ENCODE measurements around the gene TNFRSF14. TPM values are rescaled to one million over a fixed set of nuclear protein-coding genes. Genes with fewer than 3 reads are reported as not detected.
A peak's percentile ranks its signal among the peaks of the same experiment; 100 is the strongest.

TNFRSF14 gene
- total RNA-seq, 1 experiment from 2014 or later = 1.5 TPM

DNA sequence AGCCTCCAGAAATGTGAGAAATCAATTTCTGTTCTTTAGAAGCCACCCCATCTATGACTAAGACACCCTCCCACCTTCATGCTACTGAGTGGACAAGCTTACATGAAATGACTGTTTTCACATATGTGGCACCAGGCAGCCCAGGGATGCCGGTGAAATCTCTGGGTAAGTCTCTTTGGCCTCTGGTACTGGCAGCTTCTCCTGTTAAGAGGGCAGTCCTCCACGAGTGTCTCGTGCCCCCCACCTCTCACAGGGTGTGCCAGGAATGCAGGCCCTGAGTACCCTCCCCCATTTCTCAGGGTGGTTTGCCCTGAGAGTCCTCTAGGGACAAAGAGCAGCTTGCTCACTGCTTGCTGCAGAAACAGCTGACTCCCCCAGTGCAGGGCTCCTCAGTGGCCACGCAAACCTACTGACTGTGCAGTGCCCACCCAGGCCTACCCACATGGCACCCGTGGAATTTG is 27.2 kb downstream of the TNFRSF14 start:
- CTCF ChIA-PET = no interaction called here
- H3K4me1 Mint-ChIP-seq (ENCODE audit: low read depth, unreplicated experiment) = no peaks in the 10 kb centered on the region
- H3K9me3 Mint-ChIP-seq (ENCODE audit: unreplicated experiment) = no peaks in the 10 kb centered on the region
- no peaks in the 10 kb centered on the region for H3K27me3 Mint-ChIP-seq (ENCODE audit: insufficient read depth, unreplicated experiment)
- intact Hi-C loops (cut with micrococcal nuclease; ENCODE audit: unreplicated experiment) = no loop called here
- POLR2A ChIA-PET = no interaction called here
- no TSS peak for BruUV-seq (replicated peaks)
- DNase-seq = no peak
- TF ChIP-seq, protein P1, sequence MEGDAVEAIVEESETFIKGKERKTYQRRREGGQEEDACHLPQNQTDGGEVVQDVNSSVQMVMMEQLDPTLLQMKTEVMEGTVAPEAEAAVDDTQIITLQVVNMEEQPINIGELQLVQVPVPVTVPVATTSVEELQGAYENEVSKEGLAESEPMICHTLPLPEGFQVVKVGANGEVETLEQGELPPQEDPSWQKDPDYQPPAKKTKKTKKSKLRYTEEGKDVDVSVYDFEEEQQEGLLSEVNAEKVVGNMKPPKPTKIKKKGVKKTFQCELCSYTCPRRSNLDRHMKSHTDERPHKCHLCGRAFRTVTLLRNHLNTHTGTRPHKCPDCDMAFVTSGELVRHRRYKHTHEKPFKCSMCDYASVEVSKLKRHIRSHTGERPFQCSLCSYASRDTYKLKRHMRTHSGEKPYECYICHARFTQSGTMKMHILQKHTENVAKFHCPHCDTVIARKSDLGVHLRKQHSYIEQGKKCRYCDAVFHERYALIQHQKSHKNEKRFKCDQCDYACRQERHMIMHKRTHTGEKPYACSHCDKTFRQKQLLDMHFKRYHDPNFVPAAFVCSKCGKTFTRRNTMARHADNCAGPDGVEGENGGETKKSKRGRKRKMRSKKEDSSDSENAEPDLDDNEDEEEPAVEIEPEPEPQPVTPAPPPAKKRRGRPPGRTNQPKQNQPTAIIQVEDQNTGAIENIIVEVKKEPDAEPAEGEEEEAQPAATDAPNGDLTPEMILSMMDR (IDR thresholded peaks at IDR 0.05; ENCODE audit: insufficient read depth in 1 of 2, low read depth in 1 of 2, low read length in 1 of 2, severe bottlenecking in 1 of 2, unreplicated experiment in 1 of 2) = no peak
- Histone ChIP-seq H3K4me1 (peaks cover 6% of the 10 kb centered on the region; the same call in 1 of the 2 replicates), H3K4me3 (ENCODE audit: low read depth, low read length) (no peak overlapping the region), H3K27me3 (replicated peaks; ENCODE audit: control insufficient read depth, insufficient read depth, low read length) (no peaks in the 10 kb centered on the region), H3K9me3 (no peaks in the 10 kb centered on the region), H3K36me3 (ENCODE audit: control insufficient read depth, insufficient read depth, low read length) (no peaks in the 10 kb centered on the region)
- H3K27ac Mint-ChIP-seq (ENCODE audit: unreplicated experiment) = no peak overlapping the region
- H3K36me3 Mint-ChIP-seq (ENCODE audit: insufficient read depth, unreplicated experiment) = peaks cover 5% of the 10 kb centered on the region
- no peak overlapping the region for H3K4me3 Mint-ChIP-seq (ENCODE audit: unreplicated experiment)

DNA sequence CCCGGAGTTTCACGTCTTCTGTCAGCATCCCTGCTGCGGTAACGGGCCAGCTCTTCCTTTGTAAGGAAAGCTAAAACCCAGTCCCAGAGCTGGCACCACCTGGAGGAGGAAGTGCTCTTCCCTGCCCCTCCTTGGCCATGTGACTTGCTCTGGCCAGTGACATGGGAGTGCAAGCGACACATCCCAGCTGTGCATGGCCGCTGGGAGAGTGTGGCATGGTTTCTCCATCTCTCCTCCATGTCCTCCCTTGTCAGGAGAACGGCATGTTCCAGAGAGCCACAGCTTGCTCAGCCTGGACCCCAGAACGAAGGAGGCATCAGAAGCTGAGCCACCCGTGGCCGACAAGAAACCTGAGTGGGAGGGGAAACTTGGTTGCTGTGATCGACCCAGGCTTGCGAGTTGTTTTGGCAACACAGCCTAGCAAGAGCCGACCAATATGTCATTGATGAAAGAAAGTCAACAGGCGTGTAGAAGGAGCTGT is 27.7 kb downstream of the TNFRSF14 start:
- Histone ChIP-seq H3K36me3 (ENCODE audit: control insufficient read depth, insufficient read depth, low read length) (no peaks in the 10 kb centered on the region), H3K9me3 (no peaks in the 10 kb centered on the region), H3K4me3 (ENCODE audit: low read depth, low read length) (no peak overlapping the region), H3K27me3 (replicated peaks; ENCODE audit: control insufficient read depth, insufficient read depth, low read length) (no peaks in the 10 kb centered on the region), H3K4me1 (peaks cover 6% of the 10 kb centered on the region; the same call in 1 of the 2 replicates)
- Mint-ChIP-seq H3K4me3 (ENCODE audit: unreplicated experiment) (no peak overlapping the region), H3K9me3 (ENCODE audit: unreplicated experiment) (no peaks in the 10 kb centered on the region), H3K27ac (ENCODE audit: unreplicated experiment) (no peak overlapping the region), H3K4me1 (ENCODE audit: low read depth, unreplicated experiment) (no peaks in the 10 kb centered on the region), H3K27me3 (ENCODE audit: insufficient read depth, unreplicated experiment) (no peaks in the 10 kb centered on the region), H3K36me3 (ENCODE audit: insufficient read depth, unreplicated experiment) (peaks cover 5% of the 10 kb centered on the region)
- BruUV-seq (replicated peaks) = no TSS peak
- ChIA-PET CTCF (no interaction called here), POLR2A (no interaction called here)
- TF ChIP-seq, protein P1 (IDR thresholded peaks at IDR 0.05; ENCODE audit: insufficient read depth in 1 of 2, low read depth in 1 of 2, low read length in 1 of 2, severe bottlenecking in 1 of 2, unreplicated experiment in 1 of 2) = no peak
- DNase-seq = no peak
- intact Hi-C loops (cut with micrococcal nuclease; ENCODE audit: unreplicated experiment) = no loop called here

DNA sequence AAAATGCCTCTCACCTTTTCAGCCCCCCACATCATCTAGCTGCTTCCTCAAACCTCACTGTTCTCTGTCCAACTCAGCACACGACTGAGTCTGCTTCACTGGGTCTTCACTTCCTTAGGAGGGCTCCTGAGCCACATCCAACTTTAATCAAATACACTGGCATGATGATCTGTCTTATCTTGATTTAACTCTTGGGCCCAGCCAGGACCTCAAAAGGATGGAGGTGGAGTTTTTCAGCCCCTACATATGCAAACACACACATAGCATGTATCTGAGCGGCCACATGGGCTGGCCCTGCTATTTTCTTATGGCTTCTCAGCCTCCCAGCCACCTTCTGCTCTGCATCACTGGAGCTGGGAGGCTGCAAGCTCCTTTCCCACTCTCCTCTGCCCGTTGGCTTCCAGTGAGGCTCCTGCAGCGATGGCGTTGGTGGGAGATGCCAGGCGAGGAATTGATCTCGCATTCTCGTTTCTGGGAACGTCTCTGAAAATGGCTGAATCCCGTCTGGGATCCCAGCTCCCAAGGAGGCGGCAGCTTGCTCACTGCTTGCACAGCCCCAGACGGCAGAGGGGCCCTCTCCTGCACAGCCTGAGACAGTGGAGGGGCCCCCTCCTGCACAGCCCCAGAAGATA is 28.6 kb downstream of the TNFRSF14 start:
- TF ChIP-seq, protein P1 (IDR thresholded peaks at IDR 0.05; ENCODE audit: insufficient read depth in 1 of 2, low read depth in 1 of 2, low read length in 1 of 2, severe bottlenecking in 1 of 2, unreplicated experiment in 1 of 2) = no peak
- Mint-ChIP-seq H3K4me3 (ENCODE audit: unreplicated experiment) (peak overlapping the region; percentile 79), H3K4me1 (ENCODE audit: low read depth, unreplicated experiment) (no peaks in the 10 kb centered on the region), H3K9me3 (ENCODE audit: unreplicated experiment) (no peaks in the 10 kb centered on the region), H3K36me3 (ENCODE audit: insufficient read depth, unreplicated experiment) (peaks cover 5% of the 10 kb centered on the region), H3K27ac (ENCODE audit: unreplicated experiment) (no peak overlapping the region), H3K27me3 (ENCODE audit: insufficient read depth, unreplicated experiment) (no peaks in the 10 kb centered on the region)
- Histone ChIP-seq H3K27me3 (replicated peaks; ENCODE audit: control insufficient read depth, insufficient read depth, low read length) (no peaks in the 10 kb centered on the region), H3K4me3 (ENCODE audit: low read depth, low read length) (peak overlapping the region; percentile 52), H3K4me1 (peaks cover 6% of the 10 kb centered on the region; the same call in 1 of the 2 replicates), H3K36me3 (ENCODE audit: control insufficient read depth, insufficient read depth, low read length) (no peaks in the 10 kb centered on the region), H3K9me3 (no peaks in the 10 kb centered on the region)
- no TSS peak for BruUV-seq (replicated peaks)
- intact Hi-C loops (cut with micrococcal nuclease; ENCODE audit: unreplicated experiment) = loop anchor here (5.0 kb wide), 1 partner anchor 58 kb away; the partner anchor contains the start of gene PANK4
- no peak for DNase-seq
- ChIA-PET POLR2A (interaction anchor here (0.6 to 1.8 kb wide), 3 partner anchors 59 to 364 kb away, joined by 3 to 10 read pairs (median 4); partner anchors contain the start of gene PANK4), CTCF (no interaction called here)

All from Caco-2 (cell line).